KMS-11 (cell line): Measurements from ENCODE around the gene PBX3.

Source experiments
- H2AFZ ChIP-seq: fragments of 200-600 bp; sonication (generic); 2 replicates; pipeline ENCODE4 v1.6.1; 2016; ENCODE audit warnings: antibody characterized with exemption, mixed run types, low read depth
- H3K27ac ChIP-seq: fragments of 200-600 bp; sonication (generic); 2 replicates; pipeline ENCODE4 v1.6.1; 2016; ENCODE audit warnings: mild to moderate bottlenecking, mixed run types
- H3K27me3 ChIP-seq: fragments of 200-600 bp; sonication (generic); 2 replicates; pipeline ENCODE4 v1.6.1; 2017; ENCODE audit warnings: mild to moderate bottlenecking, low read depth, mixed run types, moderate library complexity; ENCODE audit not compliant: insufficient read depth
- H3K36me3 ChIP-seq: fragments of 200-600 bp; sonication (generic); 2 replicates; pipeline ENCODE4 v1.6.1; 2017; ENCODE audit warnings: mild to moderate bottlenecking, mixed run types; ENCODE audit not compliant: insufficient read depth
- H3K4me1 ChIP-seq: fragments of 200-600 bp; sonication (generic); 2 replicates; pipeline ENCODE4 v1.6.1; 2016; ENCODE audit warnings: mild to moderate bottlenecking, low read depth, mixed run types; ENCODE audit not compliant: poor library complexity, severe bottlenecking
- H3K4me2 ChIP-seq: fragments of 200-600 bp; sonication (generic); 2 replicates; pipeline ENCODE4 v1.7.0; 2016; ENCODE audit warnings: mild to moderate bottlenecking, mixed run types
- H3K4me3 ChIP-seq: fragments of 200-600 bp; sonication (generic); IDR thresholded peaks from 2 replicates; pipeline ENCODE4 v1.6.1; 2017; ENCODE audit warnings: low read depth, low read length, mixed read lengths; ENCODE audit not compliant: insufficient read depth
- H3K79me2 ChIP-seq: fragments of 200-600 bp; sonication (generic); 2 replicates; pipeline ENCODE4 v1.6.1; 2016; ENCODE audit warnings: low read depth, mixed run types; ENCODE audit not compliant: insufficient read depth
- H3K9ac ChIP-seq: fragments of 200-600 bp; sonication (generic); 2 replicates; pipeline ENCODE4 v1.6.1; 2016; ENCODE audit warnings: mild to moderate bottlenecking, mixed run types
- H4K20me1 ChIP-seq: fragments of 200-600 bp; sonication (generic); 2 replicates; pipeline ENCODE4 v1.6.1; 2016; ENCODE audit warnings: mild to moderate bottlenecking, mixed run types; ENCODE audit not compliant: insufficient read depth
- TF ChIP-seq, protein P1 (sequence below): fragments of 200-600 bp; sonication (generic); conservative IDR thresholded peaks from 2 replicates; pipeline ENCODE4 v1.6.1; 2017; ENCODE audit warnings: low read depth, mild to moderate bottlenecking, antibody characterized with exemption, low read length, moderate library complexity, mixed read lengths

PBX3 gene

DNA sequence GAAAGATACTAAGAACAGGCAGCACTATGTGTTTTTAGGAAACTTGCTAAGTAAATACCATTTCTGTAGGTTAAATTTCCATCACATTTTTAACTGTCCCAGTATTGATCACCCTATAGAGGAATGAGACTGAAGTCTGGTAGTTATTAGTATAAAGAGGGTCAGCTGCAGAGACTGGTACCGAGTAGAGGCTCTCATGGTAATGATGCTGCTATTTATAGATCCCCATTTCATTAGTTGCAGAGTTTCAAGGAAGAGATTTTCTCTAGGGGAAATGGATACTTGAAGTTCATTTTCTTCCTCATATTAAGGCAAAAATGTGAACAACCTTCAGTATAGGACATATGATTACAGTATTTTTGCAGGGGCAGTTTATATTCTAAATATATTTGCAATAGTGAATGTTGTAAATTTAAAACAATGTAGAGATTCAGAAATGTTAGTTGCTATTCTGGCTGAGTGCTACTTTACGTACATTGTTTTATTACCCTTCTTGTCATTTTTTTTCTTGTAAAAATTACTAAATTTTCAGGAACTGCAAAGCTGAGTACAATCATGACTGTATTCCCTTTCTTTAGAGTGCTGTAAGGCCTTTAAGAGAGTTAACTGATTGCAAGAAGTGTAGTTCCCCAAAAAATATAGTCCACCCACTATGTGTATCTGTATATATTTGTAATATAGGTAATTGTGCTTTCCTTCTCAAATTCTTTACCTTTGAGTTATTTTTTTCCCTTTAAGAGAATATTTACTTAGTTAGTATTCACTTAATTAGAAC is 14.7 kb downstream of the PBX3 start:
- no peaks in the 10 kb centered on the region for H3K27me3 ChIP-seq
- no peak overlapping the region for H3K27ac ChIP-seq
- TF ChIP-seq, protein P1, sequence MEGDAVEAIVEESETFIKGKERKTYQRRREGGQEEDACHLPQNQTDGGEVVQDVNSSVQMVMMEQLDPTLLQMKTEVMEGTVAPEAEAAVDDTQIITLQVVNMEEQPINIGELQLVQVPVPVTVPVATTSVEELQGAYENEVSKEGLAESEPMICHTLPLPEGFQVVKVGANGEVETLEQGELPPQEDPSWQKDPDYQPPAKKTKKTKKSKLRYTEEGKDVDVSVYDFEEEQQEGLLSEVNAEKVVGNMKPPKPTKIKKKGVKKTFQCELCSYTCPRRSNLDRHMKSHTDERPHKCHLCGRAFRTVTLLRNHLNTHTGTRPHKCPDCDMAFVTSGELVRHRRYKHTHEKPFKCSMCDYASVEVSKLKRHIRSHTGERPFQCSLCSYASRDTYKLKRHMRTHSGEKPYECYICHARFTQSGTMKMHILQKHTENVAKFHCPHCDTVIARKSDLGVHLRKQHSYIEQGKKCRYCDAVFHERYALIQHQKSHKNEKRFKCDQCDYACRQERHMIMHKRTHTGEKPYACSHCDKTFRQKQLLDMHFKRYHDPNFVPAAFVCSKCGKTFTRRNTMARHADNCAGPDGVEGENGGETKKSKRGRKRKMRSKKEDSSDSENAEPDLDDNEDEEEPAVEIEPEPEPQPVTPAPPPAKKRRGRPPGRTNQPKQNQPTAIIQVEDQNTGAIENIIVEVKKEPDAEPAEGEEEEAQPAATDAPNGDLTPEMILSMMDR: no peak
- peak overlapping the region; percentile 20 for H3K4me2 ChIP-seq
- H3K79me2 ChIP-seq: peaks cover 100% of the 10 kb centered on the region
- no peak overlapping the region for H3K9ac ChIP-seq
- H4K20me1 ChIP-seq: peaks cover 49% of the 10 kb centered on the region
- no peak overlapping the region for H2AFZ ChIP-seq
- peaks cover 3% of the 10 kb centered on the region; the same call in 1 of the 2 replicates for H3K36me3 ChIP-seq
- no peak overlapping the region for H3K4me3 ChIP-seq
- H3K4me1 ChIP-seq: peaks cover 99% of the 10 kb centered on the region

DNA sequence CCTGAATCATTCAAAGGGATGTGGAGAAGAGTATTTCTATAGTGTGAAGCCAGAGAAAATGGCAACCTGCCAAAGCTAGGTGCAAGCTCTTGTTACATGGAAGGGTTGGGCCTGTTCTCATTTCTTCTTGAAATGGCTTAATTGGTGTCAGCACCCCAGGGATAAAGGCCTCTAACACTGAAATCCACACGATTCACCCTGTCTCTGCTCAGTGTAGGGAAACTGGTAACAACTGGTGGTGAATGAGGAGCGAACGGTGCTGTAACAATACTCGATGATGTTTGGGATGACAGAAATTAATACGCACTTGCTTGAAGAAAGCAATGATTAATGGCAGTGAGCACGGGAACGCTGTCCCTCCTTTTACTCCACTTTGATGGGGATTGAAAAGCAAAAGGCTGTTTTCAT is 16.2 kb downstream of the PBX3 start:
- Histone ChIP-seq H3K27ac (no peak overlapping the region), H2AFZ (no peak overlapping the region), H3K4me3 (no peak overlapping the region), H3K9ac (no peak overlapping the region), H3K4me1 (peaks cover 93% of the 10 kb centered on the region), H4K20me1 (peaks cover 56% of the 10 kb centered on the region), H3K27me3 (no peaks in the 10 kb centered on the region), H3K4me2 (0 out of 2 replicates have a peak overlapping the region, but pooled peaks have one; percentile 11), H3K36me3 (no peaks in the 10 kb centered on the region; the same call in 1 of the 2 replicates), H3K79me2 (peaks cover 100% of the 10 kb centered on the region)
- TF ChIP-seq, protein P1: no peak

DNA sequence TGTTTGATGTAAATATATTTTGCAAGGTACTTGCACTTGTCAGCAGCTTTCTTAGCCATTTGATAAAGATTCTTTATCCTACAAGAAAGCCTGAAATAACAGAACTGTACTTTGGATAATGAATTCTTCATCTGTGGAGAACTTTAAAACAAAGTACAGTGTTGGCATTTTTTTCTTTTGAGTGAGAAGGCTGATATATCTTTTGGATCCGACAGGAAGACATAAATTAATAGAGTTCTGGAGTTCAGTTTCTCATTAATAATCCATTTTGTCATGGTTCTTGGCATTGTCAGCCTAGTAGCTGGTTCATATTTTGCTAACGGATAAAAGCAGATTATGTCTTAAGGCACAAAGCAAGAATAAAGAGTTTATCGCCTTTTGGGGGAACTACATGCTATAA is 17.0 kb downstream of the PBX3 start:
- TF ChIP-seq, protein P1: no peak
- no peak overlapping the region for H3K4me2 ChIP-seq
- no peak overlapping the region for H3K9ac ChIP-seq
- H3K4me1 ChIP-seq: peaks cover 91% of the 10 kb centered on the region
- no peak overlapping the region for H3K4me3 ChIP-seq
- no peak overlapping the region for H3K27ac ChIP-seq
- H3K36me3 ChIP-seq: no peaks in the 10 kb centered on the region; the same call in 1 of the 2 replicates
- peaks cover 100% of the 10 kb centered on the region for H3K79me2 ChIP-seq
- H3K27me3 ChIP-seq: no peaks in the 10 kb centered on the region
- peaks cover 53% of the 10 kb centered on the region for H4K20me1 ChIP-seq
- no peak overlapping the region for H2AFZ ChIP-seq

DNA sequence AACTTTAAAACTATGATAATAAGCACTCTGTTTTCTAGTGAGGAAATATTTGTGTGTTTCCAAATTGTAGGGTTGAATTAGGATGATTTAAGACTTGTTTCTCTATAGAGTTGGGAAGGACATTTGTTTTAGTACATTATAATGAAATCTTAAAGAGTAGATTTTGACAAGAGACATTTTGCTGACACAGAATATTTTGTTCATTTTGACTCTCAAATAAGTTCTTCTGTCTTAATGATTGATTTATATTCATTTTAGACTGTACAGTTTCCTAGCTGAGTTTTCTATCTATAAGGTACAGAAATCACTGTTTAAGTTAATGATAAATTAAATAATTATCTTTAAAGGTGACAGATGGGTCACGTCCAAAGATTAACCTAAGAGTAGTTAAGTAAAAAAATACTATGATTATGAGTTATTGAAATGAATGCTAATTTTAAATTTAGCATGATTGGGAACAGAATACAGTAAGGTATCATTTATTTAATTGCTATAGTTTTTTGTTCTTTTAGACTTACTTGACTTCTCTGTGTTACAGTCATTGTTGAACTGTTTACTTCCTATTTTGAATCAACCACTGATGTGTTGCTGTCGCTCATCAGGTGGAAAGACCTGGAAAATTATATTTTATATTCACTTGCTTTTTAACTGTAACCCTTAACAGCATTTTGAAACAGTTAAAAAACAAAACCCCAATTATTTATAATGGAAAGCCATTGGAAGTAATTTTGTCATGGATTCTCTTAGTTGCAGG is 19.5 kb downstream of the PBX3 start:
- H3K79me2 ChIP-seq: peaks cover 100% of the 10 kb centered on the region
- H2AFZ ChIP-seq: no peak overlapping the region
- peaks cover 73% of the 10 kb centered on the region for H3K4me1 ChIP-seq
- peaks cover 5% of the 10 kb centered on the region; the same call in 1 of the 2 replicates for H3K36me3 ChIP-seq
- TF ChIP-seq, protein P1: no peak
- peaks cover 57% of the 10 kb centered on the region for H4K20me1 ChIP-seq
- peak overlapping the region; percentile 16; the same call in 1 of the 2 replicates for H3K4me2 ChIP-seq
- H3K27me3 ChIP-seq: no peaks in the 10 kb centered on the region
- H3K9ac ChIP-seq: no peak overlapping the region
- no peak overlapping the region for H3K27ac ChIP-seq
- no peak overlapping the region for H3K4me3 ChIP-seq
